Suprapubic skin (tissue), 4 donors: Measurements from ENCODE around the gene RHOT1. TPM values are rescaled to one million over a fixed set of nuclear protein-coding genes. Genes with fewer than 3 reads are reported as not detected.

ENCODE experiments used
- DNase-seq, 2 donors: peaks; one replicate each; pipeline ENCODE4 v3.0.0-alpha.2; 2019; ENCODE audit warnings: low spot score in 2 of 2
- H3K27ac ChIP-seq: fragments of 200-600 bp; sonication (generic); one replicate; pipeline ENCODE4 v1.5.1; 2019
- H3K27me3 ChIP-seq: fragments of 200-600 bp; sonication (generic); one replicate; pipeline ENCODE4 v1.5.1; 2019
- H3K36me3 ChIP-seq: fragments of 200-600 bp; sonication (generic); one replicate; pipeline ENCODE4 v1.5.1; 2019
- H3K4me1 ChIP-seq: fragments of 200-600 bp; sonication (generic); one replicate; pipeline ENCODE4 v1.5.1; 2019
- H3K4me3 ChIP-seq: fragments of 200-600 bp; sonication (generic); one replicate; pipeline ENCODE4 v1.5.1; 2019; ENCODE audit warnings: mild to moderate bottlenecking
- H3K9me3 ChIP-seq: fragments of 200-600 bp; sonication (generic); one replicate; pipeline ENCODE4 v1.5.1; 2019
- EP300 ChIP-seq: sonication (generic); formaldehyde crosslinking; IDR thresholded peaks from one replicate; pipeline ENCODE4 v1.6.1; 2017; ENCODE audit warnings: antibody characterized with exemption
- POLR2A ChIP-seq, 2 donors: fragments of 450-650 bp; IDR thresholded peaks; one replicate each; pipeline ENCODE4 v1.6.1; 2017; ENCODE audit warnings: antibody characterized with exemption in 2 of 2, mild to moderate bottlenecking in 2 of 2, moderate library complexity in 2 of 2
- POLR2AphosphoS5 ChIP-seq, 3 donors: sonication (generic); formaldehyde crosslinking; IDR thresholded peaks; one replicate each; pipeline ENCODE4 v1.6.1; 2017; ENCODE audit warnings: antibody characterized with exemption in 3 of 3
- WGBS: methylation state at CpG from one replicate; pipeline ENCODE4 v1.1.5; 2018; 5-methylcytosine and 5-hydroxymethylcytosine counted together
- total RNA-seq, 4 donors: library from RNA; depleted of rRNA; stranded (reverse); fragments of >200 nt; gene quantifications; one replicate each; pipeline ENCODE4 v1.1.0, GENCODE V29; 2016
- TF ChIP-seq, protein P1 (sequence below), 2 donors: fragments of 200-600 bp in 1 of 2; fragments of 450-650 bp in 1 of 2; sonication (generic) in 1 of 2; IDR thresholded peaks; one replicate each; pipeline ENCODE4 v1.5.1; 2016 to 2019; ENCODE audit warnings: antibody characterized with exemption in 2 of 2, mild to moderate bottlenecking in 1 of 2, moderate library complexity in 1 of 2

Gene RHOT1
- total RNA-seq, 4 donors from 2014 or later = 50.0 to 102 (median 61.4) TPM

DNA sequence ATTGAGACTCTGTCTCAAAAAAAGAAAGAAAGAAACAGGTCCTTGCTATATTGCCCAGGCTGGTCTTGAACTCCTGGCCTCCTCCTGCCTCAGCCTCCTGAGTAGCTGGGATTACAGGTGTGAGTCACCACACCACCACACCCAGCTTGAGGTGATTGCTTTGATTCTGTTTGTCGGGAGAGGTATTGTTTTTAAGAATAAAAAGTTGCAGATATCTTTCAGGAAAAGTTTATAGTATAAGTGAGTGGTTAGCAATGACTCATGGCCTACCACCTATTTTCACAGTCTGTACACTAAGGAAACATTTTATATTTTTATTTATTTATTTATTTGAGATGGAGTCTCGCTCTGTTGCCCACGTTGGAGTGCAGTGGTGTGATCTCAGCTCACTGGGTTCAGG is 45.0 kb downstream of the RHOT1 start:
- Histone ChIP-seq H3K4me3 (no peak overlapping the region), H3K9me3 (no peaks in the 10 kb centered on the region), H3K4me1 (no peaks in the 10 kb centered on the region), H3K36me3 (peaks cover 69% of the 10 kb centered on the region), H3K27me3 (no peaks in the 10 kb centered on the region), H3K27ac (no peak overlapping the region)
- DNase-seq = no peak
- 94% methylated on average over 3 of the region's 3 CpGs for WGBS
- no peak for TF ChIP-seq POLR2A (IDR thresholded peaks at IDR 0.05)
- TF ChIP-seq EP300 = no peak
- no peak for TF ChIP-seq POLR2AphosphoS5 (IDR thresholded peaks at IDR 0.05)
- TF ChIP-seq, protein P1, sequence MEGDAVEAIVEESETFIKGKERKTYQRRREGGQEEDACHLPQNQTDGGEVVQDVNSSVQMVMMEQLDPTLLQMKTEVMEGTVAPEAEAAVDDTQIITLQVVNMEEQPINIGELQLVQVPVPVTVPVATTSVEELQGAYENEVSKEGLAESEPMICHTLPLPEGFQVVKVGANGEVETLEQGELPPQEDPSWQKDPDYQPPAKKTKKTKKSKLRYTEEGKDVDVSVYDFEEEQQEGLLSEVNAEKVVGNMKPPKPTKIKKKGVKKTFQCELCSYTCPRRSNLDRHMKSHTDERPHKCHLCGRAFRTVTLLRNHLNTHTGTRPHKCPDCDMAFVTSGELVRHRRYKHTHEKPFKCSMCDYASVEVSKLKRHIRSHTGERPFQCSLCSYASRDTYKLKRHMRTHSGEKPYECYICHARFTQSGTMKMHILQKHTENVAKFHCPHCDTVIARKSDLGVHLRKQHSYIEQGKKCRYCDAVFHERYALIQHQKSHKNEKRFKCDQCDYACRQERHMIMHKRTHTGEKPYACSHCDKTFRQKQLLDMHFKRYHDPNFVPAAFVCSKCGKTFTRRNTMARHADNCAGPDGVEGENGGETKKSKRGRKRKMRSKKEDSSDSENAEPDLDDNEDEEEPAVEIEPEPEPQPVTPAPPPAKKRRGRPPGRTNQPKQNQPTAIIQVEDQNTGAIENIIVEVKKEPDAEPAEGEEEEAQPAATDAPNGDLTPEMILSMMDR (IDR thresholded peaks at IDR 0.05) = no peak

DNA sequence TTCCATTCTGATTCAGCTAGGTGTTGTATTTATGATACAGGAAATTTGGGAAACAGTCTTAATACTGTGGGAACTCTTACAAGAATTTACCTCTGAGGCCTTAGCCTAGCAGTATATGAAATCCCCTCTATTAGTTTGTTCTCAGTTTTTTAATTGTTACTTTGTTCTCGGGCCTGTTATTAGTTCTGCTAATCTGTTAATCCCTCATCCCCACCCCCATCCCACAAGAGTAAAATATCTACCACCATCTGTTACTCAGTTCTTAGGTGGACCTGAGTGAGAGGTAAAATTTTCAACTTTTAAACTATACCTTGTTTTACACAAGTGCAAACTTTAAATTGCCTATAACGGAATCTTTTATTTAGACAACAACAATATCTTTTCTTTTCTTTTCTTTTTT is 47.0 kb downstream of the RHOT1 start:
- no peak for DNase-seq
- TF ChIP-seq, protein P1 (IDR thresholded peaks at IDR 0.05) = no peak
- TF ChIP-seq POLR2AphosphoS5 (IDR thresholded peaks at IDR 0.05) (no peak), POLR2A (IDR thresholded peaks at IDR 0.05) (no peak), EP300 (no peak)
- no peaks in the 10 kb centered on the region for H3K9me3 ChIP-seq
- H3K27me3 ChIP-seq = no peaks in the 10 kb centered on the region
- peaks cover 77% of the 10 kb centered on the region for H3K36me3 ChIP-seq
- H3K4me3 ChIP-seq = no peak overlapping the region
- WGBS = 93% methylated on average over 2 of the region's 2 CpGs
- no peak overlapping the region for H3K27ac ChIP-seq
- no peaks in the 10 kb centered on the region for H3K4me1 ChIP-seq

DNA sequence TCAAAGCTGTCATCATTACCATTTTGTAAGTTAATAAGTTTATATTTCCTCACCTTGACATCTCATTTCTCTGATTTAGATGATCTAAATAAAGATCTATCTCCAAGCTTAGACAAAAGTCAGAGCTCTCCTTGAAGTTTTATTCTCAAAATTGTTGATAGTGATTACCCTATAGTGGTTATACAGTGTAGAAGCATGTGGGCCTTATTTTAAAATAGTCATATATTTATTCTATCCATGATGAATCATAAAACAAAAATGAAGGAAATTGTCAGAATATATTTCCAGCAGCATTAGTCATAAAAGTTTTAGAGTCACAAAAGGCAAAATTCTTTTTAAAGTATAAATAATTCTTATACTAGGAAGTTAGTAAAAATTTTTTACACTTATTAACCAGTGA is 49.0 kb downstream of the RHOT1 start:
- TF ChIP-seq POLR2A (IDR thresholded peaks at IDR 0.05) (no peak), EP300 (no peak), POLR2AphosphoS5 (IDR thresholded peaks at IDR 0.05) (no peak)
- TF ChIP-seq, protein P1 (IDR thresholded peaks at IDR 0.05) = no peak
- DNase-seq = no peak
- no peaks in the 10 kb centered on the region for H3K9me3 ChIP-seq
- H3K27me3 ChIP-seq = no peaks in the 10 kb centered on the region
- H3K4me3 ChIP-seq = no peak overlapping the region
- H3K36me3 ChIP-seq = peaks cover 77% of the 10 kb centered on the region
- H3K27ac ChIP-seq = no peak overlapping the region
- no peaks in the 10 kb centered on the region for H3K4me1 ChIP-seq

GRCh38 chr17:32192379-32192778 is 50.1 kb downstream of the RHOT1 start:
- no peak for DNase-seq
- no peaks in the 10 kb centered on the region for H3K9me3 ChIP-seq
- no peaks in the 10 kb centered on the region for H3K27me3 ChIP-seq
- 100% methylated on average over 6 of the region's 6 CpGs for WGBS
- H3K36me3 ChIP-seq = peaks cover 83% of the 10 kb centered on the region
- no peaks in the 10 kb centered on the region for H3K4me1 ChIP-seq
- H3K27ac ChIP-seq = no peak overlapping the region
- no peak for TF ChIP-seq POLR2AphosphoS5 (IDR thresholded peaks at IDR 0.05)
- TF ChIP-seq EP300 = no peak
- TF ChIP-seq, protein P1 (IDR thresholded peaks at IDR 0.05) = no peak
- no peak for TF ChIP-seq POLR2A (IDR thresholded peaks at IDR 0.05)
- no peak overlapping the region for H3K4me3 ChIP-seq

DNA sequence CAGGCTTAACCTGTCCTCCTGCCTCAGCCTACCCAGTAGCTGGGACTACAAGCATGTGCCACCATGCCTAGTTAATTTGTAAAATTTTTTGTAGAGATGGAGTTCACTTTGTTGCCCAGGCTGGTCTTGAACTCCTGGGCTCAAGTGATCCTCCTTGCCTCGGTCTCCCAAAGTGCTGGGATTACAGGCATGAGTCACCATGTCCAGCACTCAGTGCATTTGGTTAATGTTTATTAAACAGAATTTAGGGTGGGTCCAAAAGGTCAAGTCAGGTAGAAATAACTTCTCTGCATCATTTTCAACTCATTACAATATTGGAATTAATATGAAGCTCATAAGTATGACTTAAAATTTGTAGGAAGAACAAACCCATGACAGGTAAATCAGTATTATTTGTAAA is 55.7 kb downstream of the RHOT1 start:
- no peak for DNase-seq
- H3K9me3 ChIP-seq = no peaks in the 10 kb centered on the region
- no peak overlapping the region for H3K27ac ChIP-seq
- H3K27me3 ChIP-seq = no peaks in the 10 kb centered on the region
- H3K36me3 ChIP-seq = peaks cover 95% of the 10 kb centered on the region
- no peak overlapping the region for H3K4me3 ChIP-seq
- no peak for TF ChIP-seq POLR2AphosphoS5 (IDR thresholded peaks at IDR 0.05)
- TF ChIP-seq POLR2A (IDR thresholded peaks at IDR 0.05) = no peak
- TF ChIP-seq, protein P1 (IDR thresholded peaks at IDR 0.05) = no peak
- no peak for TF ChIP-seq EP300
- no peaks in the 10 kb centered on the region for H3K4me1 ChIP-seq
- 100% methylated on average over 1 of the region's 1 CpG for WGBS
